Mammary epithelial cell (primary cell): ENCODE results near the gene IQGAP1.

ENCODE experiments used
- EZH2 ChIP-seq: IDR thresholded peaks from 2 replicates; pipeline ENCODE4 v1.6.1; 2012; ENCODE audit warnings: low read length, inconsistent platforms, borderline replicate concordance
- TF ChIP-seq, protein P1 (sequence below), 2 donors: IDR thresholded peaks in 1 of 2; conservative IDR thresholded peaks in 1 of 2; 2 replicates each; pipeline ENCODE4 v1.5.1; 2011 to 2012; ENCODE audit warnings: inconsistent platforms in 2 of 2, low read length in 2 of 2, mild to moderate bottlenecking in 2 of 2, control low read depth in 1 of 2, low read depth in 1 of 2; ENCODE audit not compliant: insufficient read depth in 1 of 2; ENCODE audit errors: extremely low read depth in 1 of 2

DNA sequence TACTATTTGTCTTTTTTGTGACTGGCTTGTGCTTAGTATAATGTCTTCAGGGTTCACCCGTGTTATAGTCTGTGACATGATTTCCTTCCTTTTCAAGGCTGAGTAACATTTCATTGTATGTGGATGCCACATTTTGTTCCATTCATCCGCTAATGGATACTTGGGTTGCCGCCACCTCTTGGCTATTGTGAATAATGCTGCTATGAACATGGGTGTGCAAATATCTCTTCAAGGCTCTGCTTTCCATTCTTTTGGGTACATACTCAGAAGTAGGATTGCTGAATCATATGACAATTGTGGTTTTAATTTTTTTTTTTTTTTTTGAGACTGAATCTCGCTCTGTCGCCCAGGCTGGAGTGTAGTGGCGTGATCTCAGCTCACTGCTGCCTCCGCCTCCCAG is 157.1 kb downstream of the IQGAP1 start:
- TF ChIP-seq EZH2 = no peak
- TF ChIP-seq, protein P1, sequence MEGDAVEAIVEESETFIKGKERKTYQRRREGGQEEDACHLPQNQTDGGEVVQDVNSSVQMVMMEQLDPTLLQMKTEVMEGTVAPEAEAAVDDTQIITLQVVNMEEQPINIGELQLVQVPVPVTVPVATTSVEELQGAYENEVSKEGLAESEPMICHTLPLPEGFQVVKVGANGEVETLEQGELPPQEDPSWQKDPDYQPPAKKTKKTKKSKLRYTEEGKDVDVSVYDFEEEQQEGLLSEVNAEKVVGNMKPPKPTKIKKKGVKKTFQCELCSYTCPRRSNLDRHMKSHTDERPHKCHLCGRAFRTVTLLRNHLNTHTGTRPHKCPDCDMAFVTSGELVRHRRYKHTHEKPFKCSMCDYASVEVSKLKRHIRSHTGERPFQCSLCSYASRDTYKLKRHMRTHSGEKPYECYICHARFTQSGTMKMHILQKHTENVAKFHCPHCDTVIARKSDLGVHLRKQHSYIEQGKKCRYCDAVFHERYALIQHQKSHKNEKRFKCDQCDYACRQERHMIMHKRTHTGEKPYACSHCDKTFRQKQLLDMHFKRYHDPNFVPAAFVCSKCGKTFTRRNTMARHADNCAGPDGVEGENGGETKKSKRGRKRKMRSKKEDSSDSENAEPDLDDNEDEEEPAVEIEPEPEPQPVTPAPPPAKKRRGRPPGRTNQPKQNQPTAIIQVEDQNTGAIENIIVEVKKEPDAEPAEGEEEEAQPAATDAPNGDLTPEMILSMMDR (conservative IDR thresholded peaks at IDR 0.05 in 1 of 2, IDR thresholded peaks at IDR 0.05 in 1 of 2; ENCODE audit: extremely low read depth in 1 of 2, insufficient read depth in 1 of 2, low read depth in 1 of 2, low read length in 2 of 2) = no peak
